HG02610 (cell line): ENCODE results near the gene THBS3.
"Not testable (repeated sequence)": the region's sequence is repeated elsewhere in the genome, so short reads cannot be mapped to it uniquely, and the experiment has no call there.

Source experiments
- ATAC-seq: cut with Tn5 transposase; IDR thresholded peaks from one replicate; pipeline ENCODE4 v1.9.1; 2021; ENCODE audit warnings: mild to moderate bottlenecking, moderate library complexity; ENCODE audit not compliant: unreplicated experiment

Gene THBS3

DNA sequence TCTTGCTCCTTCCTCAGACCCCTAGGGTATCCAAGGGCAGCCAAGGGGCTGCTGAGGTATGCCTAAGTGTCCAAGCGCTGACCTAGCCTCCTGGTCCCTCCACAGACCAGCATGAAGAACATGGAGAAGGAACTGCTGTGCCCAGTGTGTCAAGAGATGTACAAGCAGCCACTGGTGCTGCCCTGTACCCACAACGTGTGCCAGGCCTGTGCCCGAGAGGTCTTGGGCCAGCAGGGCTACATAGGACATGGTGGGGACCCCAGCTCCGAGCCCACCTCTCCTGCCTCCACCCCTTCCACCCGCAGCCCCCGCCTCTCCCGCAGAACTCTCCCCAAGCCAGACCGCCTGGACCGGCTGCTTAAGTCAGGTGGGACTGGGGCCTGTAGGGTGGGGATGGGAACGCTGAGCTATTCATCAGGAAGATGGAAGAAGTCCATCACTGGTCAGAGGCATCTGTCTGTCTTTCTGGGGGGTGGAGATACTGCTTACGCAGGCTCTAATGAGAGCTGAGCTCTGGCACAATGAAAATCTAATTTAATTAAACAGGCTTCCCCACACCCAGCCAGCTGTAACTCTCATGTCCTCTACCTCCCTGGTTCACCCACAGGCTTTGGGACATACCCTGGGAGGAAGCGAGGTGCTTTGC is 32.3 kb downstream of the THBS3 start:
- no peak for ATAC-seq

DNA sequence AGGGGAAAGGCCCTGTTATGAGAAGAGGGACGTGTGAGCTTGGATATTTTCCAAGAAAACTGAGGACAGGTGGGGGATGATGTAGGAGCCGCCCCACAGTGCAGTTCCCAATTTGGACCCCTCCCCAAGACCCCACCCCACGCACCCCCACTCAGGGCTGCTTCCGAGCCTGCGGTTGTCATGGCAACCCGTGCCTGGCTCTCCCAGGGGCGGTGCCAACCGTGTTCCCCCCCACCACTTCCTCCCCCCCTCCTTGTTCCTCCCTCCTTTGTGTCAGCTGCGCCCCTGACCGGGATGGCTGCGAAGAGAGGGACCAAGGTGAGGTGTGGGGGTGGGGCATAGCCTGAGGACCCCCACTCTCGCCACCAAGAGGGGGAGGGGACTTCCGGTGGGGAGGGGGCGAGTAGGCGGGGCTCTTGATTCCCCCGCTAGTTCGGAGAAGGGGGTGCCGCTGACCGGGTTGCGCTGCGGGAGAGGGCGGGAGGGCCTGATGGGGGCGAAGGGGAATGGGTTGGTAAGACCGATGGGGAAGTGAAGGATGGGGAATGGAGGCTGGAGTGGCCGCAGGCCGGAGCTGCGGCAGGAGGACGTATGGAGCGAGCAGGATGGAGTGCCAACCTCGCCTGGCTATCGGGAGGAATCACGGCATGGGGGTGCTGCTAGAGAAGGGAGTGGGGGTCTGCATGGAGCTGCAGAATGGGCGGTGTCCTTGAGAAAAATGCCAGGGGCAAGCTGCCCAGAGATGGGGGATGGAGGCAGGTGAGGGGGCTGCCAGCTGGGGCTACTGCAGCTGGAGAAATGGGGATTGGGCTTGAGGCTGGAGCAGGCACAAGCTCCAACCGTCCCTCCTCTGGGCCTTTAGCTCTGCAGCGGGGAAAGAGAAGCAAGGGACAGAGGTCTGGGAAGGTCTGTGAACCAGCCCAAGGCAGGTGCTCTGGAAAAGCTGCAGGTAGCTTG is 33.1 kb downstream of the THBS3 start:
- no peak for ATAC-seq

DNA sequence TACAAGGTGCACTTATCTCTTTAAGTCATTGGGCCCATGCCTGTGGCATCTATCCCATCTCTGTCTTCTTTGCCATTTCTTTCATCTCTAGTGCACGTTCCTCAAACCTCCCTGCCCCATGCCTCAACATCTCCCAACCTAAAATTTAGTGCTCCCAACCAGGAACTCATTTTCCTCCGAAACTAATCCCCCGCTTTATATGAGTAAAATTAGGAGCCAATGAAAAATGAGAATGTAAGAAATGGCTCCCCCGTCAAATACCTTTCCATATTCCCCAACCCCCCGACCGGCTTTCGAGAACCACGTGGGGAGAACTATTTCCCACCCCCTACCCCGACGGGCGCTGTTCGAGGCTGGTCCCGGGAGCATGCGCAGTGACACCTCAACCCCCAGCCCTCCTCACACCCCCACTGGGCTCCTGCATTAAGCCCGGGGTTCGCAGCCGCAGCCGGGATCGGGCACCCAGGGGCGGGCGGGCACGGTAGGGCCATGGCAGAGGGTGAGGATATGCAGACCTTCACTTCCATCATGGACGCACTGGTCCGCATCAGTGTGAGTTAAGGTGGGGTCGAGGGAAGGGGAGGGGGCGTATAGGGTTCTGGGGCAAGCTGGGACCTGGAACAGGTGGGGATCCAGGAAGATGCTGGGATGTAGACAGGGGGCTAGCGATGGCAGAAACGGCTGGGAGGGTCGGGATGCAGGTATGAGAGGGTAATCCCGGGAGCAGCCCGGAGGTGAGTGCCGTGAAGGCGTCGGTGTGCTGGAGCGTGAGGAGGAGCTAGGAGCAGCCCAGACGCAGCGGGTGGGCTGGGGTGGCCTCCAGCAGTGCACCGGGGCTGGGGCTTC is 34.0 kb downstream of the THBS3 start, which contains the start of gene TRIM46:
TRIM46 (plus strand) TSS at position 372 of the 846 bp plus-strand sequence; CDS start at position 490, 118 bp downstream.
- ATAC-seq, result no peak

DNA sequence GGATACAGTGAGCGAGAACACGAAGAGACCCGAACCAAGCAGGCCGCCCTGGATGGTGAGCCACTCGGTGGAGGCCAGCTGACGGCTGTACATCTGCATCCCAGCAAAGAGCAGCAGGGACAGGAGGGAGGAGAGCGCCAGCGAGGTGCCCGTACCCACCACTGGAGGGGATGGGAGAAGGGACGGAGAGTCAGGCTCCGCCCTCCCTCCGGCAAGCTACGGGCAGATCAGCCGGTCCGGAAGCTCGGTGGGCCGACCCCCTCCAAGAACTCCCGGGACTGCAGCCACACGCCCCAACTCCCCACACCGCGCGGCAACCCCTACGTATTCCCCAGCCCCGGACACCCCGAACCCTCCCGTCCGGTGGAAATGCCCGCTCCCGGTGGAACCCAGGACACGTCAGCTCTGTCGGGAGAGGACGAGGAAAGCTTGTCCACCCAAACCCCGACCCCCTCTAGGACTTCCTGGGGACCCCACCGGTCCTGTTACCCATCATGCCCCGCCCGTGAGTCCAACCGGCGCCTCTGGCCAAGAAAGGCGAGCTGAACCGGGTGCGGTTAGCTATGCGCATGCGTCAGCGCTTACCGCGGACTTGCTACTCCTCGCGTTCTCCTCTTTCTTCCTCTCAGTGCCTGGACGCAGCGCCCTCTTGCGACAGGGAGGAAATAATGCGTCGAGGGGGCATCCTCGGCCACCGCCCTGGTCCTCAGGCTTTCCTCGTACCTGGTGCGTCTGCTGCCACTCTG is 34.8 kb downstream of the THBS3 start, which contains the start of gene KRTCAP2:
KRTCAP2 (minus strand) TSS at position 573 of the 746 bp plus-strand sequence; CDS start at position 493, 80 bp downstream.
- peak; percentile 56 for ATAC-seq

DNA sequence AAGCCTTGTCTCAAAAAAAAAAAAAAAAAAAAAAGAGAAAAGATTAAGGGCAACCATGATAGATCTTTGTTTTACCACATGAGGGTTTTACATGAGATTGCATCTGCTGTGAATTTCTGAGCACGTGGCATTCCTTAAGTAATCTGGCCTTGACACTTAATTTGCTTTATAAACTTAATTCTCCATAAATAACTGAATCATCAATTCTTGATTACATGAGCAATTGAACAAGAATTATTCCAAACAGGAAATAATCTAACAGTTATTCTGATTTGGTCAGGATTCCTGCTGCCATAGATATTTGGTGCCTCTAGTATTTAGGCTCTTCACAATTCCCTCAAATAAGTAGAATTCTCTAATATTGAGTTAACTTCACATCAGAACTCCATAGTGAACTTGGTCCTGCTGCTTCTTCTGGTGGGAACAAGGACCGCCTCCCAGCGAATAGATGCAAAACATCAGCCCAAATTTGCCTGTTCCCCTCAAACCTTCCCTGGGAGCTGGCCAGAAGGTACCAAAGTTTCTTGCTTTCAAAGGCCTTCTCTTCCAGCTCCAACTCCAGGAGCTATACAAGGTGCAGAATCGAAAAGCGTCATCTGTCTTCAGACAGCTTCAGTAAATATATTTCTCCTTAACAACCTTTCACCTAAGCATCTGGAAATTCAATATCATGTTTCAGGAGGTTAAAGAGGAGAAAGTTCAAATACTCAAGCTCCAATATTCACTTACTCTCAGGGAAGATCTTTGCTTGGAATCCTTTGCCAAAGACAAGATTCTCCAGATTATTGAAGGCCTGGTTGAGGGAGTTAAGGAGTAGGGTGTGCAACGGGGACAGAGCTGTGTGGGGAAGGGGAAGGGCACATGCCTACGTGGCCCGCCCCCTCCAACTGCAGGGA is 35.6 kb downstream of the THBS3 start:
- peak; percentile 17 for ATAC-seq

DNA sequence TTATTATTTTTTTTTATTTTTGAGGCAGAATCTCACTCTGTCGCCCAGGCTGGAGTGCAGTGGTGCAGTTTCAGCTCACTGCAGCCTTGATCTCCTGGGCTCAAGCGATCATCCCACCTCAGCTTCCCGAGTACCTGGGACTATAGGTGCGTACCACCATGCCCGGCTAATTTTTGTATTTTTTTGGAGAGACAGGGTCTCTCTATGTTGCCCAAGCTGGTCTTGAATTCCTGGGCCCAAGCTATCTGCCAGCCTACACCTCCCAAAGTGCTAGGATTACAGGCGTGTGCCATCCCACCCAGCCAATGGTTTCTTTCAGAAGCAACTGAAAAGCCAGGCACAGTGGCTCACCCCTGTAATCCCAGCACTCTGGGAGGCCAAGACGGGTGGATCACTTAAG is 36.9 kb downstream of the THBS3 start:
- ATAC-seq, result no peak

DNA sequence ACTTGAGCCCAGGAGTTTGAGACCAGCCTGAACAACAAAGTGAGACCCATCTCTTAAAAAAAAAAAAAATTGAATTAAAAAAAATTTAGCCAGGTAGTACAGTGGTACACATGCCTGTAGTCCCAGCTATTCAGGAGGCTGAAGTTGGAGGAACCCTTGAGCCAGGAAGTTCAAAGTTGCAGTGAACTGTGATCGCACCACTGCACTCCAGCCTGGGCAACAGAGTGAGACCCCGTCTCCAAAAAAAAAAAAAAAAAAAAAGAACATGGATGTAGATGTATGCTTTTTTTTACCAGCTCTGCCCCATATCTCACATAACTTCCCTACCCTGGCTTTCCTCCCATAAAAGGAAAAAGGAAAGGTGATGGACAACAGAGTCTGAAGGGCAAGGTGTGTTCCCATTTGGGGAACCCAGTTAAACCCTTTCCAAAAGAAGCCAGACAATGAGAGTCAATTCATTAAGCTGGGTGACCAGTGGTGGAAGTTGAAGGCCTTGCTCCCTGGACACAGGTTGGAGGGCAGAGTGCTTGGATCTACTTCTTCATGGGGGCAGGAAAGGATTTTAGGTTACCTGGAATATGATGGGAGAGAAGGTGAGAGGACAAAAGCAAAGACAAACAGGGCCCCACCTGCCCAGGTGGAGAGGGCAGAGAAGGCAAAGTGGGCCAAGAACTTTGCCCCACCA is 37.5 kb downstream of the THBS3 start:
- ATAC-seq, result no peak

DNA sequence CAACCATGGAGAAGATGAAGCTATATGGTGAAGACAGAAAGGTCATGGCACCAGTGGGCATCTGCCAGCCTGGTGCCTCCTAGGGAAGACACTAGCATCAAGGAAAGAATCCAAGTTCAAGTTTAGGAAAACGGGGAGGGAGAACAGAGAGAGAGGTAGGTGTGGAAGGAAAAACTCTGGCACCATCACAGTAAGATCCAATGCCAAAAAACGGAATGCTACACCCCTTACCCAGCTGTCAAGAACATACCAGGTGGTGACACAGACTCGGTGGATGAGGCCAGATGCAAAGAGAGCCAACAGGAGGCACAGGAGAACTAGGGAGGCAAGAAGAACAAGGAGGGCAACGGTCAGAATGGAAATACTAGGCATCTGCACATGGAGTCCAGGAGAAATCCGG is 38.2 kb downstream of the THBS3 start:
- no peak for ATAC-seq

DNA sequence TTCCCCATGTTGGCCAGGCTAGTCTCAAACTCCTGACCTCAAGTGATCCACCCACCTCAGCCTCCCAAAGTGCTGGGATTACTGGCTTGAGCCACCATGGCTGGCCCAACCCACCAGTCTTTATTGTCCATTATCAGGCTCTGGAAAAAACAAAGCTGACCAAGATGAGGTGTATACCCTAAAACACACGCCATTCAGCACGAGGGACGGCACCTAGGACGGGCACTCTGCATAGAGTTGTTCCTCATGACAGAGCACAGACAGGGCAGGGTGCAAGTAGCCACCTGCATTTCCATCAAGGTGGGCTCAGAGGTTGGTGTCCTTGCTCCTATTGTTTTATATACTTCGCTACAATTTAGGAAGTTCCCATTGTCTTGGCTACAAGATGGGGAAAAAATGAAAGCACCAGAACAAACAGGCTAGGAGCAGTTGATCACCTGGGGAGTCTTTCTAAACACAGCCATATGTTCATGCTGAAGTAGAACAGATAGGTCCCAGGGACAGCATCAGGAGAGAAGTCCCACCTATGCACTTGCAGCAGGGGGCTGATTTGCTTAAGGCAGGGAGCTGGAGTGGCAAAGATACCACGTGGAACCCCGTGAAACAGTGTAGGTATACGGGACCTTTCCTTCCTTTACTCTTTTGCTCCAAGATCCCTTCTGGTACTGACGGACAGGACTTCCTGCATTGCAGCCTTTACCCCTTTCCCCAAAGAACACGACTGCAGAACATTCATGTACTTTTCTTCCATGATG is 39.1 kb downstream of the THBS3 start:
- ATAC-seq, result no peak

DNA sequence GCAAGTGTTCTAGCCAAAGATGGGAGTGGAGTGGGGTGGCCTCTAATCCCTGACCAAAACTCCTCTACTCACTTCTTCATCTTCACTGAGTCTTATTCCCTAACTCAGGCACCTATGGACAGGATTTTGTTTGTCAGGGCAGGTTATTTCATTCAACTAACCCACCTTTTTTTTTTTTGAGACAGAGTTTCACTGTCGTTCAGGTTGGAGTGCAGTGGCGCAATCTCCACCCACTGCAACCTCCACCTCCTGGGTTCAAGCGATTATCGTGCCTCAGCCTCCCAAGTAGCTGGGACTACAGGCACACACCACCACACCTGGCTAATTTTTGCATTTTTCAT is 39.6 kb downstream of the THBS3 start:
- ATAC-seq, result not testable (repeated sequence)

DNA sequence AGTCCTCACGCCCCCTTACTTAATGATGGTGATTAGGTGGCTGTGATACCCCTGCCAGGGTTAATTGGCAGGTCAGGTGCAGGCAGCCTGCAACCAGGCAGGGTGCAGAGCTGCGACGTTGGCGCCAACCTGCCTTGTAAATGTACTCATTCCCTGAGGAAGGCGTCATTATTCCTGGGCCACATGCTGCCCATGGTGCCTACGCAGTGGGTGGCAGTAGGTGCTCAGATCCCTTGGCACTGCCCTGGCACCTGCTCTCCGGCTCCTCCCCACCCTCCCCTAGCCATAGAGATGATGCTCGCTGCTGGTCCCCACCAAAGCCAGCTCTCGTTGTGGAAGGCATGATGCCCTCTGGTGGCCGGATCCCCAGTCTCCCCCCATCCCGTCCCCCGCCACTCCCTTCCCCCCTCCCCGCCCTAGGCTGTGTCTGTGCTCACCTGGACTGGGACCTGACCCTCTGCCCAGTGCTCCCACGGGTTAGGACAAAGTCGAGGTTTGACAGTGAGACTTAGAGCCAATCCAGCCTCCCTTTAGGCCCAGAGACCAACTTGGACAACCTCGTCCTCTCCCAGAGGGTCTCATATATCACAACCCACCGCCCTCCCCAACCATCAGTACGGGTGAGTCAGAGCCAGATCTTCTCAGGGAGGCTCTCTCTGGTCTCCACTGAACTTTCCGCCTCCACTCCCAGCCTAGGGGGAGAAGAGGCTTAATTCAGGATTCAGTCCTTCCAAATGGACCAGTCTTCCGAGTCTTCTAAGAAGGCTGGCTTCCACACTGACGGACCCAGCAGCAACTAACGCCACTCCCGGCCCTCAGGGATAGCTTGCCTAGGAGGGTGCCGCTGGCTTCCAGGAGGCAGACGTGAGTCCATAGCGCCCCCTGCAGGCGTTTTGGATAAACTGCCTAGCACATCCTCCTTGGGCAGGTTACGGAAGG is 40.3 kb downstream of the THBS3 start:
- ATAC-seq, result no peak

DNA sequence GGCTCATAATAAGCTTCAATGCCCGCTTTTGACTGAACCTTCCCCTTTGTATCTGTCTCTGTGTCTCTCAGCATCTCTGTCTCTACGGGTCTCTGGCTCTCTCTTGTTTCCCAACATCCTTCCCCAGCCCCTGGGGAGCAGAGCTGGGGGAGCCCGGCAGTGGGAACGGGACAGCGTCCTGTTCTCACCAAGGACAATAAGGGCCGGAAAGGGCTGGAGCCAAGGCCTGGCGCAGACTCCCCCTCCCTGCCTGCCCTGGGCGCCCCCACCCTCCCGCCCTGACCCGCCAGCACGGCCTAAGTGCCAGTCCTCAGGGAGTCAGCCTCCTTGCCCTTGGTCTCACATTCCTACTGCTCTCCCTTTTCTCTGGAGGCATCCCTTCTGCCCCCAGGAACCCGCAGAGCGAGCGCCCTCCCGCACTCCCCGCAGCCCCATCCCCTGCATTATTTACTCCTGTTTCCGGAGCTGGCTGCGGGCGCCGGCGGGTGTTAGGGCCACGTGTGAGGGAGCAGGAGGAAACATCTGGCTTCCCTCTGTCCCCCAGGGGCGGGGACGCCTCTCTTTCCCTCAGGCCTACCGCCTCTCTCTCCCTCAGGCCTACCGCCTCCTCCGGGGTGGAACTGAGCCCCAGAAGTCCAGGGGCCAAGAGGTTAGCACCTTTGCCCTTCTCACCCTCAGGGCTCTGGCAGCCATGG is 41.1 kb downstream of the THBS3 start:
- no peak for ATAC-seq

DNA sequence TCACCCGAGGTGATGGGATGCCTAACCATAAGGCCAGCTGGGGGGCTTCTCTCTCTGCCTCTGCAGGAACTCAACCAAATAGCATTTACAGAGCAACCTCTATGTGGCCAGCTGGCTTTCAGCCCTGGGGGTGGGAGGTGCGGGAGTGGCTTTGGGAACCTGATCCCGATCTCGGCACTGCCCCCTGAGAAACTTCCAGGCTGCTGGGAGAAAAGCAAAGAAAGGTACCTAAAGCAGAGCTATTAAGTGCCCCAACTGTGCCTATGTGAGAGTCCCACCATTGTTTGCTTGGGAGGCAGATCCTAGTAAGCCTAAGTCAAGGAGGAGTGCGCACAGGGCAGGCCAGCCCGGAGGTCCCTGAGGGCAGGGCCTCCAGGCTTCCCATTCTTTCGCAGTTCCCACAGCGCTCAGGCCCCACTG is 41.6 kb downstream of the THBS3 start:
- ATAC-seq, result no peak

DNA sequence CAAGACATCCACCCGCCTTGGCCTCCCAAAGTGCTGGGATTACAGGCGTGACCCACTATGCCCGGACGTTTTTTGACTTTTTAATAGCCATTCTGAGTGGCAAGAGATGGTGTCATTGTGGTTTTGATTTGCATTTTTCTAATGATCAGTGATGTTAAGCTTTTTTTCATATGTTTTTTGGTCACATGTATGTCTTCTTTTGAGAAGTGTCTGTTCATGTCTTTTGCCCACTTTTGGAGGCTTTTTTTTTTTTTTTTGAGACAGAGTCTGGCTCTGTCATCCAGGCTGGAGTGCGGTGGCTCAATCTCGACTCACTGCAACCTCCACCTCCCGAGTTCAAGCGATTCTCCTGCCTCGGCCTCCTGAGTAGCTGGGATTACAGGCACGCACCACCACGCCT is 43.1 kb downstream of the THBS3 start:
- not testable (repeated sequence) for ATAC-seq

DNA sequence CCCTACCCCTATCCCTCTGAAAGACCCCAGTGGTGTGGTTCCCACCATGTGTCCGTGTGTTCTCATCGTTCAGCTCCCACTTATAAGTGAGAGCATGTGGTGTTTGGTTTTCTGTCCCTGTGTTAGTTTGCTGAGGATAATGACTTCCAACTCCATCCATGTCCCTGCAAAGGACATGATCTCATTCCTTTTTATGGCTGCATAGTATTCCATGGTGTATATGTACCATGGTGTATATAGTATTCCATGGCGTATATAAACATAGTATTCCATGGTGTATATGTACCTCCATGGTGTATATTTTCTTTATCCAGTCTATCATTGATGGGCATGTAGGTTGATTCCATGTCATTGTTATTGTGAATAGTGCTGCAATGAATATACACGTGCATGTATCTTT is 43.9 kb downstream of the THBS3 start:
- ATAC-seq, result not testable (repeated sequence)

DNA sequence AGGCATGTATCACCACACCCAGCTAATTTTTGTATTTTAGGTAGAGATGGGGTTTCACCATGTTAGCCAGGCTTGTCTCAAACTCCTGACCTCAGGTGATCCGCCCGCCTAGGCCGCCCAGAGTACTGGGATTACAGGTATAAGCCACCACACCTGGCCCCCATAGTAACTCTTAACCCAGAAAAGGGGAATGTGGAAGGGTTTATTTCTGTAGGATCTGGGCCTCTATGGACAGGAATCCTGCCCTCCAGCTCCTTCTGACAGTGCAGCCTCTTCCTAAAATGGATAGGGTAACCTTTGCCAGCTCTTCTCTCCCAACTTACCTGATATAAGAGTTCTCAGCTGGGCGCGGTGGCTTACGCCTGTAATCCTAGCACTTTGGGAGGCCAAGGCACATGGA is 45.1 kb downstream of the THBS3 start:
- not testable (repeated sequence) for ATAC-seq
